Measurements from ENCODE around the gene ZFYVE9. TPM values are rescaled to one million over a fixed set of nuclear protein-coding genes. Genes with fewer than 3 reads are reported as not detected.

Gene ZFYVE9
- polyA plus RNA-seq, 3 donors, result 0.09 TPM; not detected in 2

- H3K4me1 Mint-ChIP-seq, result no peaks in the 10 kb centered on the region
- intact Hi-C loops (cut with micrococcal nuclease), result no loop called here
- no peak overlapping the region for H3K4me2 ChIP-seq (replicated peaks; ENCODE audit: extremely low read depth, low read length, poor library complexity, severe bottlenecking)
- no peaks in the 10 kb centered on the region for H4K20me1 ChIP-seq (ENCODE audit: insufficient read depth, low read length)
- no peaks in the 10 kb centered on the region for H3K79me2 ChIP-seq (ENCODE audit: insufficient read depth, low read length)
- H3K27me3 Mint-ChIP-seq (ENCODE audit: low read depth in 3 of 3), result peaks cover 3 to 14% (median 9%) of the 10 kb centered on the region in 3 donors
- no peaks in the 10 kb centered on the region for H3K36me3 Mint-ChIP-seq
- no peak overlapping the region for H3K4me3 ChIP-seq (replicated peaks in 1 of 3; ENCODE audit: low read depth in 2 of 3, low read length in 3 of 3)
- H3K27me3 ChIP-seq (ENCODE audit: control insufficient read depth in 2 of 2, insufficient read depth in 2 of 2, low read length in 2 of 2), result peaks cover 0 to 2% of the 10 kb centered on the region in 2 donors
- H3K4me1 ChIP-seq (ENCODE audit: control insufficient read depth in 1 of 2, insufficient read depth in 2 of 2, low read length in 2 of 2), result no peaks in the 10 kb centered on the region
- H3K9me3 Mint-ChIP-seq, result peaks cover 0 to 2% (median 0%) of the 10 kb centered on the region in 7 donors
- H3K27ac Mint-ChIP-seq, result no peak overlapping the region
- WGBS (ENCODE audit: insufficient coverage), result no CpG with 5 or more reads among the region's 4 CpGs
- no peak overlapping the region for H2AFZ ChIP-seq (ENCODE audit: insufficient read depth, low read depth, low read length, poor library complexity, severe bottlenecking)
- H3K9ac ChIP-seq (ENCODE audit: insufficient read depth, low read length, poor library complexity, severe bottlenecking), result no peak overlapping the region
- H3K4me3 Mint-ChIP-seq, result no peak overlapping the region
- H3K27ac ChIP-seq (ENCODE audit: low read depth in 1 of 2, low read length in 2 of 2), result no peak overlapping the region
- H3K9me3 ChIP-seq (replicated peaks in 1 of 2; ENCODE audit: control insufficient read depth in 1 of 2, insufficient read depth in 1 of 2, low read length in 2 of 2), result no peaks in the 10 kb centered on the region
- TF ChIP-seq, protein P1, sequence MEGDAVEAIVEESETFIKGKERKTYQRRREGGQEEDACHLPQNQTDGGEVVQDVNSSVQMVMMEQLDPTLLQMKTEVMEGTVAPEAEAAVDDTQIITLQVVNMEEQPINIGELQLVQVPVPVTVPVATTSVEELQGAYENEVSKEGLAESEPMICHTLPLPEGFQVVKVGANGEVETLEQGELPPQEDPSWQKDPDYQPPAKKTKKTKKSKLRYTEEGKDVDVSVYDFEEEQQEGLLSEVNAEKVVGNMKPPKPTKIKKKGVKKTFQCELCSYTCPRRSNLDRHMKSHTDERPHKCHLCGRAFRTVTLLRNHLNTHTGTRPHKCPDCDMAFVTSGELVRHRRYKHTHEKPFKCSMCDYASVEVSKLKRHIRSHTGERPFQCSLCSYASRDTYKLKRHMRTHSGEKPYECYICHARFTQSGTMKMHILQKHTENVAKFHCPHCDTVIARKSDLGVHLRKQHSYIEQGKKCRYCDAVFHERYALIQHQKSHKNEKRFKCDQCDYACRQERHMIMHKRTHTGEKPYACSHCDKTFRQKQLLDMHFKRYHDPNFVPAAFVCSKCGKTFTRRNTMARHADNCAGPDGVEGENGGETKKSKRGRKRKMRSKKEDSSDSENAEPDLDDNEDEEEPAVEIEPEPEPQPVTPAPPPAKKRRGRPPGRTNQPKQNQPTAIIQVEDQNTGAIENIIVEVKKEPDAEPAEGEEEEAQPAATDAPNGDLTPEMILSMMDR (IDR thresholded peaks at IDR 0.05), result no peak
- no peak for DNase-seq
- H3K36me3 ChIP-seq (replicated peaks in 1 of 2; ENCODE audit: control insufficient read depth in 1 of 2, insufficient read depth in 2 of 2, low read length in 2 of 2), result no peaks in the 10 kb centered on the region
These were observed 48.8 kb downstream of the ZFYVE9 start for GRCh38 chr1:52190500-52191252.

- no peaks in the 10 kb centered on the region for H3K36me3 ChIP-seq (replicated peaks in 1 of 2; ENCODE audit: control insufficient read depth in 1 of 2, insufficient read depth in 2 of 2, low read length in 2 of 2)
- H3K4me1 Mint-ChIP-seq, result no peaks in the 10 kb centered on the region
- no peaks in the 10 kb centered on the region for H3K79me2 ChIP-seq (ENCODE audit: insufficient read depth, low read length)
- H3K27ac Mint-ChIP-seq, result no peak overlapping the region
- no peak for DNase-seq
- peaks cover 0 to 2% of the 10 kb centered on the region in 2 donors for H3K27me3 ChIP-seq (ENCODE audit: control insufficient read depth in 2 of 2, insufficient read depth in 2 of 2, low read length in 2 of 2)
- no peaks in the 10 kb centered on the region for H3K36me3 Mint-ChIP-seq
- H3K27me3 Mint-ChIP-seq (ENCODE audit: low read depth in 3 of 3), result peaks cover 0 to 12% (median 9%) of the 10 kb centered on the region in 3 donors
- H3K4me3 ChIP-seq (replicated peaks in 1 of 3; ENCODE audit: low read depth in 2 of 3, low read length in 3 of 3), result no peak overlapping the region
- no peaks in the 10 kb centered on the region for H3K4me1 ChIP-seq (ENCODE audit: control insufficient read depth in 1 of 2, insufficient read depth in 2 of 2, low read length in 2 of 2)
- no peak overlapping the region for H3K4me2 ChIP-seq (replicated peaks; ENCODE audit: extremely low read depth, low read length, poor library complexity, severe bottlenecking)
- intact Hi-C loops (cut with micrococcal nuclease), result no loop called here
- 100% methylated on average over 1 of the region's 2 CpGs for WGBS (ENCODE audit: insufficient coverage)
- no peak overlapping the region for H3K4me3 Mint-ChIP-seq
- TF ChIP-seq, protein P1 (IDR thresholded peaks at IDR 0.05), result no peak
- no peak overlapping the region for H2AFZ ChIP-seq (ENCODE audit: insufficient read depth, low read depth, low read length, poor library complexity, severe bottlenecking)
- H3K9me3 Mint-ChIP-seq, result peaks cover 0 to 2% (median 0%) of the 10 kb centered on the region in 7 donors
- H3K9me3 ChIP-seq (replicated peaks in 1 of 2; ENCODE audit: control insufficient read depth in 1 of 2, insufficient read depth in 1 of 2, low read length in 2 of 2), result no peaks in the 10 kb centered on the region
- no peak overlapping the region for H3K27ac ChIP-seq (ENCODE audit: low read depth in 1 of 2, low read length in 2 of 2)
- no peak overlapping the region for H3K9ac ChIP-seq (ENCODE audit: insufficient read depth, low read length, poor library complexity, severe bottlenecking)
- H4K20me1 ChIP-seq (ENCODE audit: insufficient read depth, low read length), result no peaks in the 10 kb centered on the region
These were observed 49.6 kb downstream of the ZFYVE9 start for GRCh38 chr1:52191395-52191965.
